ENCODE measurements around the gene OSGIN1. TPM values are rescaled to one million over a fixed set of nuclear protein-coding genes. Genes with fewer than 3 reads are reported as not detected.

Gene OSGIN1
- total RNA-seq, 1 experiment from 2014 or later = 21.8 TPM

GRCh38 chr16:83972256-83973008 is 19.4 kb downstream of the OSGIN1 start:
- Histone ChIP-seq H3K4me1 (no peaks in the 10 kb centered on the region), H3K9me3 (peaks cover under 1% of the 10 kb centered on the region; the same call in 1 of the 2 replicates), H3K36me3 (ENCODE audit: control insufficient read depth, insufficient read depth, low read length) (no peaks in the 10 kb centered on the region), H3K27me3 (replicated peaks; ENCODE audit: control insufficient read depth, insufficient read depth, low read length) (no peaks in the 10 kb centered on the region; the same call in 1 of the 2 replicates), H3K4me3 (ENCODE audit: low read depth, low read length) (no peak overlapping the region)
- no peak for DNase-seq
- TF ChIP-seq, protein P1, sequence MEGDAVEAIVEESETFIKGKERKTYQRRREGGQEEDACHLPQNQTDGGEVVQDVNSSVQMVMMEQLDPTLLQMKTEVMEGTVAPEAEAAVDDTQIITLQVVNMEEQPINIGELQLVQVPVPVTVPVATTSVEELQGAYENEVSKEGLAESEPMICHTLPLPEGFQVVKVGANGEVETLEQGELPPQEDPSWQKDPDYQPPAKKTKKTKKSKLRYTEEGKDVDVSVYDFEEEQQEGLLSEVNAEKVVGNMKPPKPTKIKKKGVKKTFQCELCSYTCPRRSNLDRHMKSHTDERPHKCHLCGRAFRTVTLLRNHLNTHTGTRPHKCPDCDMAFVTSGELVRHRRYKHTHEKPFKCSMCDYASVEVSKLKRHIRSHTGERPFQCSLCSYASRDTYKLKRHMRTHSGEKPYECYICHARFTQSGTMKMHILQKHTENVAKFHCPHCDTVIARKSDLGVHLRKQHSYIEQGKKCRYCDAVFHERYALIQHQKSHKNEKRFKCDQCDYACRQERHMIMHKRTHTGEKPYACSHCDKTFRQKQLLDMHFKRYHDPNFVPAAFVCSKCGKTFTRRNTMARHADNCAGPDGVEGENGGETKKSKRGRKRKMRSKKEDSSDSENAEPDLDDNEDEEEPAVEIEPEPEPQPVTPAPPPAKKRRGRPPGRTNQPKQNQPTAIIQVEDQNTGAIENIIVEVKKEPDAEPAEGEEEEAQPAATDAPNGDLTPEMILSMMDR (IDR thresholded peaks at IDR 0.05; ENCODE audit: insufficient read depth in 1 of 2, low read depth in 1 of 2, low read length in 1 of 2, severe bottlenecking in 1 of 2, unreplicated experiment in 1 of 2) = no peak
- H3K4me3 Mint-ChIP-seq (ENCODE audit: unreplicated experiment) = no peak overlapping the region
- CTCF ChIA-PET = interaction anchor here (1.6 kb wide), 1 partner anchor 76 kb away, joined by 4 read pairs; no protein-coding TSS in a partner anchor
- POLR2A ChIA-PET = no interaction called here
- H3K27me3 Mint-ChIP-seq (ENCODE audit: insufficient read depth, unreplicated experiment) = peaks cover 7% of the 10 kb centered on the region
- BruUV-seq (replicated peaks) = no TSS peak
- H3K36me3 Mint-ChIP-seq (ENCODE audit: insufficient read depth, unreplicated experiment) = no peaks in the 10 kb centered on the region
- intact Hi-C loops (cut with micrococcal nuclease; ENCODE audit: unreplicated experiment) = no loop called here
- no peaks in the 10 kb centered on the region for H3K9me3 Mint-ChIP-seq (ENCODE audit: unreplicated experiment)
- H3K4me1 Mint-ChIP-seq (ENCODE audit: low read depth, unreplicated experiment) = no peaks in the 10 kb centered on the region
- no peak overlapping the region for H3K27ac Mint-ChIP-seq (ENCODE audit: unreplicated experiment)

DNA sequence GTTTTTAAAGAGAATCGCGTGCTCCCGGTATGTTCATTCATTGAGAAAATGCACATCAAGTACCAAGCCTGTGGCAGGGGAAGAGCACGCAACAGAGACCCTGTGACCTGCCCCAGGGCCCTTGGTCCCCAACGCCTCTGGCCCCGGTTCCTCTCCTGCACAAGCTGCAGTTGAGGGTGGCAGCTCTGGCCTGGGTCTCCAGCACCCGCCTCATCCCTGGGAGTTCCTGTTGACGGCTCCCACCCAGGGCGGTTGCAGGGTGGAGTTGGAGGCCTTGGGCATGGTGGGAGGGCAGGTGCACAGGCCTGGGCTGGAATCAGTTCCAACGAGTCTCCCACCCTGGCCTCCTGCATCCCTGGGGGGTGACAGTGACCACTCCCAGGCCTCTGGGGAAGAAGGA is 20.0 kb downstream of the OSGIN1 start:
- ChIA-PET POLR2A (no interaction called here), CTCF (no interaction called here)
- Mint-ChIP-seq H3K27me3 (ENCODE audit: insufficient read depth, unreplicated experiment) (peaks cover 4% of the 10 kb centered on the region), H3K9me3 (ENCODE audit: unreplicated experiment) (peaks cover 1% of the 10 kb centered on the region), H3K4me3 (ENCODE audit: unreplicated experiment) (no peak overlapping the region), H3K4me1 (ENCODE audit: low read depth, unreplicated experiment) (no peaks in the 10 kb centered on the region), H3K27ac (ENCODE audit: unreplicated experiment) (no peak overlapping the region), H3K36me3 (ENCODE audit: insufficient read depth, unreplicated experiment) (no peaks in the 10 kb centered on the region)
- no TSS peak for BruUV-seq (replicated peaks)
- no peak for DNase-seq
- TF ChIP-seq, protein P1 (IDR thresholded peaks at IDR 0.05; ENCODE audit: insufficient read depth in 1 of 2, low read depth in 1 of 2, low read length in 1 of 2, severe bottlenecking in 1 of 2, unreplicated experiment in 1 of 2) = no peak
- no peak overlapping the region for H3K4me3 ChIP-seq (ENCODE audit: low read depth, low read length)
- H3K4me1 ChIP-seq = no peaks in the 10 kb centered on the region
- no peaks in the 10 kb centered on the region for H3K36me3 ChIP-seq (ENCODE audit: control insufficient read depth, insufficient read depth, low read length)
- intact Hi-C loops (cut with micrococcal nuclease; ENCODE audit: unreplicated experiment) = no loop called here
- peaks cover 7% of the 10 kb centered on the region for H3K9me3 ChIP-seq
- no peaks in the 10 kb centered on the region; the same call in 1 of the 2 replicates for H3K27me3 ChIP-seq (replicated peaks; ENCODE audit: control insufficient read depth, insufficient read depth, low read length)

GRCh38 chr16:83973581-83974385 is 20.7 kb downstream of the OSGIN1 start:
- Mint-ChIP-seq H3K9me3 (ENCODE audit: unreplicated experiment) (peaks cover 8% of the 10 kb centered on the region), H3K4me1 (ENCODE audit: low read depth, unreplicated experiment) (no peaks in the 10 kb centered on the region), H3K27me3 (ENCODE audit: insufficient read depth, unreplicated experiment) (peaks cover 4% of the 10 kb centered on the region), H3K4me3 (ENCODE audit: unreplicated experiment) (no peak overlapping the region), H3K27ac (ENCODE audit: unreplicated experiment) (no peak overlapping the region), H3K36me3 (ENCODE audit: insufficient read depth, unreplicated experiment) (no peaks in the 10 kb centered on the region)
- POLR2A ChIA-PET = no interaction called here
- TF ChIP-seq, protein P1 (IDR thresholded peaks at IDR 0.05; ENCODE audit: insufficient read depth in 1 of 2, low read depth in 1 of 2, low read length in 1 of 2, severe bottlenecking in 1 of 2, unreplicated experiment in 1 of 2) = no peak
- DNase-seq = no peak
- peaks cover 10% of the 10 kb centered on the region for H3K9me3 ChIP-seq
- intact Hi-C loops (cut with micrococcal nuclease; ENCODE audit: unreplicated experiment) = no loop called here
- CTCF ChIA-PET = no interaction called here
- BruUV-seq (replicated peaks) = no TSS peak
- no peaks in the 10 kb centered on the region for H3K36me3 ChIP-seq (ENCODE audit: control insufficient read depth, insufficient read depth, low read length)
- H3K4me3 ChIP-seq (ENCODE audit: low read depth, low read length) = no peak overlapping the region
- no peaks in the 10 kb centered on the region for H3K4me1 ChIP-seq
- H3K27me3 ChIP-seq (replicated peaks; ENCODE audit: control insufficient read depth, insufficient read depth, low read length) = no peaks in the 10 kb centered on the region; the same call in 1 of the 2 replicates
